ENCODE data around the gene TTLL1. TPM values are rescaled to one million over a fixed set of nuclear protein-coding genes. Genes with fewer than 3 reads are reported as not detected.

The TTLL1 gene
- polyA plus RNA-seq, 3 donors: 2.7 to 7.9 (median 2.9) TPM

- WGBS, 3 donors: 84 to 87% (median 85%) methylated on average over 19 of the region's 19 CpGs
- H3K27ac ChIP-seq (ENCODE audit: low read depth, low read length): no peak overlapping the region
Observed at GRCh38 chr22:43085658-43086606, 3.3 kb downstream of the TTLL1 start.

GRCh38 chr22:43081968-43082367 lies 7.2 kb downstream of the TTLL1 start:
- 89 to 96% (median 94%) methylated on average over 4 of the region's 4 CpGs for WGBS, 3 donors
- H3K27ac ChIP-seq (ENCODE audit: low read depth, low read length): no peak overlapping the region

- no peak overlapping the region for H3K27ac ChIP-seq (ENCODE audit: low read depth, low read length)
- 73 to 91% (median 79%) methylated on average over 2 of the region's 2 CpGs for WGBS, 3 donors
Observed at GRCh38 chr22:43080616-43081015, 8.6 kb downstream of the TTLL1 start.

- H3K27ac ChIP-seq (ENCODE audit: low read depth, low read length): no peak overlapping the region
- WGBS, 3 donors: 92 to 96% (median 93%) methylated on average over 14 of the region's 14 CpGs
Observed at GRCh38 chr22:43079742-43080141, 9.4 kb downstream of the TTLL1 start.

- 87 to 92% (median 89%) methylated on average over 12 of the region's 12 CpGs for WGBS, 3 donors
- no peak overlapping the region for H3K27ac ChIP-seq (ENCODE audit: low read depth, low read length)
Observed at GRCh38 chr22:43078522-43078921, 10.7 kb downstream of the TTLL1 start.

GRCh38 chr22:43077121-43077877 lies 11.9 kb downstream of the TTLL1 start:
- 82 to 88% (median 87%) methylated on average over 20 of the region's 20 CpGs for WGBS, 3 donors
- no peak overlapping the region for H3K27ac ChIP-seq (ENCODE audit: low read depth, low read length)

GRCh38 chr22:43066844-43067385 lies 22.3 kb downstream of the TTLL1 start:
- WGBS, 3 donors: 89 to 91% (median 90%) methylated on average over 11 of the region's 11 CpGs
- no peak overlapping the region for H3K27ac ChIP-seq (ENCODE audit: low read depth, low read length)

GRCh38 chr22:43066134-43066533 lies 23.1 kb downstream of the TTLL1 start:
- WGBS, 3 donors: 74 to 92% (median 78%) methylated on average over 7 of the region's 7 CpGs
- H3K27ac ChIP-seq (ENCODE audit: low read depth, low read length): no peak overlapping the region

GRCh38 chr22:43060183-43060582 lies 29.0 kb downstream of the TTLL1 start:
- WGBS, 3 donors: 58 to 71% (median 60%) methylated on average over 5 of the region's 5 CpGs
- no peak overlapping the region for H3K27ac ChIP-seq (ENCODE audit: low read depth, low read length)

- 42 to 92% (median 92%) methylated on average over 7 of the region's 7 CpGs for WGBS, 3 donors
- H3K27ac ChIP-seq (ENCODE audit: low read depth, low read length): no peak overlapping the region
Observed at GRCh38 chr22:43057641-43058040, 31.6 kb downstream of the TTLL1 start.

- H3K27ac ChIP-seq (ENCODE audit: low read depth, low read length): no peak overlapping the region
- 96 to 100% (median 96%) methylated on average over 7 of the region's 7 CpGs for WGBS, 3 donors
Observed at GRCh38 chr22:43053176-43053575, 36.0 kb downstream of the TTLL1 start.

GRCh38 chr22:43050995-43051394 lies 38.2 kb downstream of the TTLL1 start:
- 80 to 91% (median 82%) methylated on average over 10 of the region's 10 CpGs for WGBS, 3 donors
- no peak overlapping the region for H3K27ac ChIP-seq (ENCODE audit: low read depth, low read length)

GRCh38 chr22:43047605-43048004 lies 41.6 kb downstream of the TTLL1 start:
- WGBS, 3 donors: 79 to 96% (median 93%) methylated on average over 7 of the region's 7 CpGs
- no peak overlapping the region for H3K27ac ChIP-seq (ENCODE audit: low read depth, low read length)

- H3K27ac ChIP-seq (ENCODE audit: low read depth, low read length): no peak overlapping the region
- WGBS, 3 donors: 88 to 90% (median 89%) methylated on average over 10 of the region's 10 CpGs
Observed at GRCh38 chr22:43044290-43044712, 44.9 kb downstream of the TTLL1 start.

GRCh38 chr22:43042101-43042780 lies 47.0 kb downstream of the TTLL1 start:
- WGBS, 3 donors: 60 to 89% (median 84%) methylated on average over 20 of the region's 20 CpGs
- no peak overlapping the region for H3K27ac ChIP-seq (ENCODE audit: low read depth, low read length)

GRCh38 chr22:43039800-43040199 lies 49.4 kb downstream of the TTLL1 start:
- WGBS, 3 donors: 80 to 92% (median 90%) methylated on average over 13 of the region's 13 CpGs
- no peak overlapping the region for H3K27ac ChIP-seq (ENCODE audit: low read depth, low read length)

GRCh38 chr22:43038325-43038724 lies 50.9 kb downstream of the TTLL1 start:
- 89 to 95% (median 95%) methylated on average over 15 of the region's 15 CpGs for WGBS, 3 donors
- no peak overlapping the region for H3K27ac ChIP-seq (ENCODE audit: low read depth, low read length)

GRCh38 chr22:43036282-43036829 lies 52.8 kb downstream of the TTLL1 start:
- 29 to 70% (median 37%) methylated on average over 17 to 19 of the region's 19 CpGs for WGBS, 3 donors
- no peak overlapping the region for H3K27ac ChIP-seq (ENCODE audit: low read depth, low read length)
